ENCODE results near the gene FANCC.

The FANCC gene

DNA sequence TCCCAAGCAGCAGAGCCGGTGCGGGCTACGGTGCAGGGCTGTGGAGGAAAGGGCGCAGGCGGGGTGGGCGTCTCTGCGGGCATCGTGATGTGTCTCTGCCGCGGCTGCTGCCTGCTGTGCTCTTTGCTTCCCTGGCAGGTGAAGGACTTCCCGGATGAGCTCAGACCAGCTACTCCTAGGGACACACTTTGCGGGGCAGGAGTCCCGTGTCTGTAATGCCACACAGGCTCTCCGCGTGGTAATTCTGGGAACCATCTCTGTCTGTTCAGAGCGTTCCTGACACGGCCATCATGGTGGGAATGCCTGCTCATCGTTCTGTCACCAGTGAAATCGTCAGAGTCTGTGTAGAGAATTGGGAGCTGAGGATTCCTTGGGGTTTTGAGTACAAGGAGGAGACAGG, 235.5 kb downstream of the FANCC start:
- H3K4me3 ChIP-seq (ENCODE audit: low read length), result no peak overlapping the region
- DNase-seq (ENCODE audit: low read depth), result no peak
- no peak for TF ChIP-seq CTCF (conservative IDR thresholded peaks at IDR 0.05; ENCODE audit: low read length)

DNA sequence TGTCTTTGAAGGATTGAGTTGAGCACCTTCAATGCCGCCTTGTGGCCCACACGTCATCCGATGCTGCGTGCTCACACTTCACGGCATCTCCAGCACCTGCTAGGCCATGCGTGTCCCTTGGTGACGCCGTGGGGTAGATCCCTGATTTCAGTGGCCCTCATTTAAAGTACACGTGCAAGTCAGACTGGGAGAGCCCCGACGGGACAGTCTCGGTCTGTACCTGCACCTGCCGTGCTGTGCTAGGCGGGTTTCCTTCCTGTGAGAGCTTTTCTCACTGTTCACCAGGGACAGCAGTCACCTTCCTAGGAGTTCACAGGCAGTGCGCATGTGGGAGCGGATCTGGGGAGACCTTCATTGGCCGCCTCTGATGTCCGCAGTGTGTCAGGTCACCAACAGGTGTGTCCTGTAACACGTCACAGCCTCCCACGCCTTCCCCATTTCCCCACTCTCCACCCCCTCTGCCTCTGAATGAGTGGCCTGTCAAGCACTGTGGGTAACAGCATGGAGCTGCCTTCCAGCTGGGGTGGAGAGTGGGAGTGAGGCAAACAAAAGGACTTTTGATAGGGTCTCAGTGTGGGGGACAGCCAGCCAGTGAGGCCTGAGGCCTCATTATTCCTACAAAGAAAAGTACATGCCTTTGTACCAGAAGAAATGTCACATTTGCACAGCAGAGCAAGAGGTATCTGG, 236.4 kb downstream of the FANCC start:
- DNase-seq (ENCODE audit: low read depth), result no peak
- H3K4me3 ChIP-seq (ENCODE audit: low read length), result no peak overlapping the region
- no peak for TF ChIP-seq CTCF (conservative IDR thresholded peaks at IDR 0.05; ENCODE audit: low read length)

DNA sequence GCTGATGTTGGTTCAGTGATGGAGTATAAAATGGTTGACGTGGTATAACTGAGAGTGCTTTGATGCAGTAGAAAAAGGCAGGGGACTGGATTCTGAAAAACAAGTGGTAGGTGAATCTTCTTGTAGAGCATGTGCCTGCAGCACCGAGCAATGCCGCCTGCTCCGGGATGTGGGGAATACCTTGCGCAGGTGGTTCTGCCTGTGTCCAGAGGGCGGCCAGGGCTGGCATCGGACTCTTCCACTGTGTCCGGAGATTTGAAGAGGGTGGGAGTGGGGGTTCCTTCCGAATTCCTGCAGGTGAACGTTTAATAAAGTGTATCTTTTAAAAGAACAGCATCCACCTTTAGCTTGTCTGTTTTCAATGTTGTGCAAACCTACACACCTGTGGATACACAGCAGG, 238.0 kb downstream of the FANCC start:
- no peak for TF ChIP-seq CTCF (conservative IDR thresholded peaks at IDR 0.05; ENCODE audit: low read length)
- no peak for DNase-seq (ENCODE audit: low read depth)

GRCh38 chr9:95078939-95079338, 238.6 kb downstream of the FANCC start:
- DNase-seq (ENCODE audit: low read depth), result no peak
- no peak for TF ChIP-seq CTCF (conservative IDR thresholded peaks at IDR 0.05; ENCODE audit: low read length)
- H3K4me3 ChIP-seq (ENCODE audit: low read length), result no peak overlapping the region

More for the DNA sequence above, 238.0 kb downstream of the FANCC start:
- no peak overlapping the region for H3K4me3 ChIP-seq (ENCODE audit: low read length)

DNA sequence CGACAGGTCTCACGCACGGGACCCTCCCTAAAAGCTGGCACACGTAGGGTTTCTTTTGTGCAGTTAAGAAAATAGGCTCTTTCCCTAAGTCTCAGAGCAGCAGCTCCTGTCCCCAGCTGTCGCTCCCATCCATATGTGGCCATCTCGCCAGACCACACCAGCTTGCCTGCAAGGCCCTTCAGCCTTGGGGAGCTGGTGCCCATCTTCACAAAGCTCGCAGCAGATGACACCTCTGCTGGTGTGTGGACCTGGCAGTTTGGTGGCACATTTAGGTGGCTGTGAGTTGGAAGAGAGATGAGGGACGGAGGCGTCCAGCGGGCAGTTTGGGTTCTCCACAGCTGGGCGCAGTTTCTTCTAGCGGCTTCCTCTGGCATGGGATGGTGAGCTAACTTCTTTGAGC, 239.0 kb downstream of the FANCC start:
- DNase-seq (ENCODE audit: low read depth), result no peak
- TF ChIP-seq CTCF (conservative IDR thresholded peaks at IDR 0.05; ENCODE audit: low read length), result no peak
- H3K4me3 ChIP-seq (ENCODE audit: low read length), result no peak overlapping the region

DNA sequence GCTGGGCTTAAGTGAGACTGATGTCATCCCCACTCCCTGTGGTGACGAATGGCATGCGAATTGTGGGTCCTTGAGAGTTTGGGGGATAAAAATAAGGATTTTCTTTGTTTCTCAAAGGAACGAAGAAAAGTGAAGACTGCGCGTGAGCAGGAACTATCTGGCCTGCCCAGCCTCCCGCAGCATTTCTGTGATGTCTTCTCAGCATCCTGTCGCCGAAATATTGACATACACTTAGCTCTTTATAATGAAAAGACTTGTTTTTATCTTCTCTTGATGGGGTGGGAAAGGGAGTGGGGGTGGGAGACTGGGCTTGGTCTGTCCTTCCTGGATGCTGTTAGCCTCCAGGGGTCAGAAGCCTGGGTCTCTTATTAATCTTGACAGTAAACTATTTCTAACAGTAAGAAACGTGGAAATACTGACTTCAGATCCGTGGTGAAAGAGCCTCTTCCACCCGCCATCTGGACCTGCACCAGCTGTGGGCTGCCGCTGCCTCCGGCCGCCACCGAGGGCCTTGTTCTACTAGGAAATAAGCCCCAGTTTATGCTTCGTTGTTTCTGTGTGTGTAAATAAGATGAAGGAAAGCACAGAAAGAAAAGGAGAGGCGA, 239.6 kb downstream of the FANCC start:
- no peak overlapping the region for H3K4me3 ChIP-seq (ENCODE audit: low read length)
- no peak for DNase-seq (ENCODE audit: low read depth)
- TF ChIP-seq CTCF (conservative IDR thresholded peaks at IDR 0.05; ENCODE audit: low read length), result no peak

Measured in AG10803 (cell line).